GM18517 (cell line): ENCODE measurements around the gene SV2C.
A peak's percentile ranks its signal among the peaks of the same experiment; 100 is the strongest.
"Not testable (repeated sequence)": the region's sequence is repeated elsewhere in the genome, so short reads cannot be mapped to it uniquely, and the experiment has no call there.

ENCODE experiments used
- ATAC-seq: cut with Tn5 transposase; IDR thresholded peaks from one replicate; pipeline ENCODE4 v1.9.1; 2021; ENCODE audit warnings: mild to moderate bottlenecking, moderate library complexity; ENCODE audit not compliant: unreplicated experiment

The SV2C gene

DNA sequence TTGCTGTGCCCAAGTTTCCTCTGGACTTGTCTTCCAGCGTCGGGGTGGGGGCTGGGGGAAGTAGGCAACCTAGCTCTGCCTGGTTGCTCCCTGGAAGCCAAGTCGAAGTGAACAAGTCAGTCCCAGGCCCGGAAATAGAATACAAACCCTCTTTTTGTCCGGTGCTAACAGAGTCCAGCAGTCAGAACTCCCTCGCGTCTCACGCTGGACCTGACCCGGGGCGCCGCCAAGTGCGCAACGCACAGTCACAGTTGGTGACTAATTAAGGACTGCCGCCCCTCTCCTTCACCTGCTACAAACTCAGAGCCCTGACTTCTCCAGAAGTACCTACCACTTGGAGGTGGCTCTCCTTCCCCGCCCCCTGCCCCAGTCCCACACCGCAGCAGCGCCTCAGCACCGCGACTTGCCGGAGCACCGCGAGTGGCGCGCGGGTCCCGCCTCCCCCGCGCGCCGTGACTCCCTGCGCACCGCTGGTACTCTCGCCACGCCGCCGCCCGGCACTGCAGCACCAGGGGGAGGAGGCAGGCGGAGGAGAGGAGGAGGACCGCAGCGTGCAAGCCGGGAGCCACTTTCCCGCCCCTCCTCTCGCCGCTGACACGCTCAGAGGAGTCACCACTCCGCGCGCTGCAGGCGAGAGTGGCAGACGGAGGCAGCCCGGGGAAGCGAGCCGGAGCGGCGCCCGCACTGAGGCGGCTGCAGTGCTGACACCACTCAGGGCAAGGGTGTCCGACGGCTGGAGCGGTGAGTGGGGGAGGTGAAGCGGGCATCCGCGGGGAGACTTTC, at the start of gene SV2C:
Gene SV2C (plus strand): TSS at position 612 of the 783 bp plus-strand sequence. CDS start 48,368 bp downstream, outside the sequence.
- ATAC-seq, result no peak

DNA sequence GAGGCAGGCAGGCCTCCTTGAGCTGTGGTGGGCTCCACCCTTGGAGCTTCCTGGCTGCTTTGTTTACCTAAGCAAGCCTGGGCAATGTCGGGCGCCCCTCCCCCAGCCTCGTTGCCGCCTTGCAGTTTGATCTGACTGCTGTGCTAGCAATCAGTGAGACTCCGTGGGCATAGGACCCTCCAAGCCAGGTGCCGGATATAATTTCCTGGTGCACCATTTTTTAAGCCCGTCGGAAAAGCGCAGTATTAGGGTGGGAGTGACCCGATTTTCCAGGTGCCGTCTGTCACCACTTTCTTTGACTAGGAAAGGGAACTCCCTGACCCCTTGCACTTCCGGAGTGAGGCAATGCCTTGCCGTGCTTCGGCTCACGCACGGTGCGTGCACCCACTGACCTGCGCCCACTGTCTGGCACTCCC, 45.4 kb upstream of the SV2C start:
- not testable (repeated sequence) for ATAC-seq

DNA sequence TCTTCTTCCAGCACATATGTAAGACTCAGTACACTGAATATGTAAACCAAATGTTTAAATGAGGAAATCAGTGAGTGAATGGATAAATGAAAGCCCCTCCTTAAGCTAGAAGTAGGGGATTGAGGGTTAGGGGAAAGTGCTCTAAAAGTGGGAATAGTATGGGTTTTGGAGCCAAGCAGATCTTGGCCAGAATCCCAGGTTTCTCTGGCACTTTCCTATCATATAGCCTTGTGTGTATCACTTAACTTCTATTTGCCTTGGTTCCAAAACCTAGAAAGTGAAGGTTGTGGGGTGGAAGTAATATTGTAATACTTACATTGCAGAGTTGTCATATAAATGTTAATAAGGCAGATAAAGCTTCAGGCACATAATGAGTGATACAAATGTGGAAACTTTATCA, 45.0 kb upstream of the SV2C start:
- ATAC-seq, result no peak

- ATAC-seq, result no peak
Observed at GRCh38 chr5:76040806-76041205, 42.4 kb upstream of the SV2C start.

GRCh38 chr5:76041863-76042262, 41.3 kb upstream of the SV2C start:
- no peak for ATAC-seq

GRCh38 chr5:76046741-76047140, 36.4 kb upstream of the SV2C start:
- ATAC-seq, result no peak

DNA sequence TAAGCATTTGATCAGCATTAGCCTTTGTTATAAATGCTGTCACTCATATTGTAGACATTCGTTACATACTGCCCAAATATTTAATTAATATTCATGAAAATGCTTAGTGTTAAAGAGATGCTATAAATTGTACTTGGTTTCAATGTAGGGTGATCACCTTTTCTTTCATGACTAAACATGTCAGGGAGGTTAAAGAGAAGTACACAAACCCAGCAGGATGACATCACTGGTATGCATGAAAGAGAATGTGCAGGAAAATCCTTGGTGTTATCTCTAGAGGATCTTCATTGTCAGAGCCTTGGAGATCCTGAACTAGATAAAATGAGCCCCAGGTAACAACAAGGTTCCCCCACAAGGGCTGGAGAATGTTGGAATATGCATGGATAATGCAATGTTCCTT, 33.0 kb upstream of the SV2C start:
- ATAC-seq, result no peak

- no peak for ATAC-seq
Observed at GRCh38 chr5:76062502-76063041, 20.6 kb upstream of the SV2C start.

DNA sequence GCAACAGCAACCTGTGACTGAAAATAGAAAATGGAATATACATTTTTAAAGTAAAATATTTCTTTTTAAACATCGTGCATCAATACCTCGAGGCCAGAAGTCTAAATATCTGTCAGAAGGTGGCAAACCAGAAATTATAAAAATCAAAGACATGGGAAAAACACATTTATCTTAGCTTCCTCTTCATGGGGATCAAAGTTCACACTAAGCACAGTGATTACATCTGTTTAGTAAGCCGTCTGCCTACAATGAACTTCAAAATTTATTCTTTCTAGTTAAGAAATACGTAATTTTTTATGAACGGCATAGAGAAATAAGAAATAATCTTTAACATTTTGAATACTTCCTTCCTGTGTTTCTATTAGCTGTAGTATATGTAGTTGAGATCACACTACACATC, 17.9 kb upstream of the SV2C start:
- ATAC-seq, result no peak

GRCh38 chr5:76069061-76069735, 14.0 kb upstream of the SV2C start:
- no peak for ATAC-seq

DNA sequence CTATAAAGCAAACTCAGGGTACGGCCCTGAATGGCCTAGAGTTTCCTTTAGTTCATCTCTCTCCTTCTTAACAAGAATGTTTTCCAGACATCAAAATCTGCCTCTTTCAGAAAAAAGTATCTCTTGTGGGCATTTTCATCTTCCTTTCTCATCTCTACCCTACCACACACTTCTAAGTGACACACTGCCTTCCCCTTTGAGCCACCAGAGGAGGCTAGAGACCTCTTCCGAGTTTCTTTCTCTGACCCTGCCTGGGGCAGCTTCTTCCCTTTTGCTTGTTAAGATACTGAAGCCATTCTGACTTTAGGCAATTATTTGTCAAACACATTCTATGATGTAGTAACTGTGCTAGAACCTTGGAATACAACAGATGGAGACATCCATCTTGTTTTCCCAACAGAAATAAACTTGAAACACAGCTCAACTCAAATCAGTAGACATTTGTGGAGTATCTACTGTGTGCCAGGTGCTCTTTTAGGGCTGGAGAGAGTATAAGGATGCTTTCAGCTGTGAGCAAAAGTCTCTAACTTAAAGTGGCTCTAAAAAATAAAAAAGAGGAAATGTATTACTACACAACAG, 8.6 kb upstream of the SV2C start:
- no peak for ATAC-seq

DNA sequence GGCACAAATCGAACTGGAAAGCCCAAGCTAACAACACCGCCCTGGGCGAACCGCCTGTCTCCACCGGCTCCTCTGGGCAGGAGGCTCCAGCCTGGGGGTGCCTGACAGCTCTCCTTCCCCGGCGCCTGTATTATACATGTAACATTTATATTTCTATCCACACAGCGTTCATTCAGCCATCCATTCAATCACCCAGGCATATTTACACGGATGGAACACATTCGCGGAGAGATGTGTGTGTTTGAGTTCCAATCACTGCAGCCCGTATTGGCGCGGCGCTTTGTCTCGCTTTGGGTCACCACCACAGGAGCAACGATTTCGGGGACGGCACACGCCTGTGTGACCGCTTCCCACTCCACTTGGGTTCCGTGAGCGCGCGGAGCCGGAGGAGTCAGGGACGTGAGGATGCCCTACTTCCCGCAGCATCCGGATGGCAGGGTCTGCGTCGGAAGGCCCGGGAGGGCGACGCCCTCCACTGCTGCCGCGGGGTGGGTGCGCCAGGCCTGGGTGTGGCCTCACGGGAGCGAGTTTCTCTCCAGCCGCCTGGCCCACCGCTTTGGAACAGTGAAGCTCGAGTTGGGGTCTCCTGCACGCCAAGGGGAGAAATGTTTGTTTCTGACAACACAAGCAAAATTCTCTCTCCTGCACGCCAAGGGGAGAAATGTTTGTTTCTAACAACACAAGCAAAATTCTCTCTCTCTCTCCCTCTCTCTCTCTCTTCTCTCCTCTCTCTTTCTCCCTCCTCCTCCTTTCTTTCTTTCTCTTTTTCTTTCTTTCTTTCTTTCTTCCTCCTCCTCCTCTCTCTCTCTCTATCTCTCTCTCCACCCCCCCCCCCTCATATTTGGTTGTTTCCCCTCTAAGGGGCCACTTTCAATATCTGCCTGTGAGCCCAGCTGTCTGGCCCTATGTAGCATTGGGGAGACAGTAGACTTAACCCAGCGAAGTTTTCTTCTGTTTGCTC, 1.1 kb upstream of the SV2C start:
- ATAC-seq, result no peak

DNA sequence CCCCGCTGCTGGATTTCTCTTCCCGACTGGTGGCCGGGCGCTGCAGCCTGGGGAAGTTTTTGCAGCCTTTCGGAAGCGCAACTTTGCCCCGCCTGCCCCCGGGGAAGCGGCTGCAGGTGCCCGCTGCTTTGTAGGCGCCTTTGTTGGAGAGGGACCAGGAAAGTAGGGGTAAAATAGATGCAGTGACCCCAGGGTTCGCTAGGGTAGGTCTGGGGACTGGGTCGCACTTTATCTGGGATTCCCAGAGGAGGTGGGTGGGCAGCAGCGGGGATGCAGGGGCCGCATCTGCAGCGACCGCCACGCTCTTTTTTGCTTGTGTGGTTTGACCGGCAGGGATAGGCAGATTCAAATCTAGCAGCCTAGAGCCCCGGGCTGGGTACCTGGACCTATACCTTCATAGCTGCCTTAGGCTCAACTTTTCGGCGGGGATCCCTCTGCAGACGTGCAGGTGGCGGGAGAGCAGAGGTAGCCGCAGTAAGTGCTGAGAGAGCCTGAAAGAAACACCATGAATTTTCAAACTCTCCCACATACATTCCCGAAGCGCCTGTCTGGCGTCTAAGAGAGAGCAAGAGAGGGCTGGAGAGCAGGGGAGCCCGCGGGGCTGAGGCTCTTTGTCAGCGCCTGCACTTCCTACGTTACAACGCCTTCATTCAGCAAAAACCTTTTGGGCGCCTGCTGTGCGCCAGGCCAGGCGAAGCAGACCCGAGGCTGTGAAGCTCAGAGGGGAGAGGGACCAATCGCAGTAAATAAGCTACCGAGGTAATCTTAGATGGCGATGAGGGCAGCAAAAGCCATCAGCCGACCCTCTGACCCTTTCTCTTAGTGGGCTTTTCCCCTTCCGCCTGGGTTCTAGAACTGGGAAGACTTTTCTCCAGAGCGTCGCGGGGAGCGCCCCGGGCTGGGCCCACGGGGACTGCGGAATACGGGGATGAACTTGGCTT, 642 bp downstream of the SV2C start:
- ATAC-seq, result no peak

DNA sequence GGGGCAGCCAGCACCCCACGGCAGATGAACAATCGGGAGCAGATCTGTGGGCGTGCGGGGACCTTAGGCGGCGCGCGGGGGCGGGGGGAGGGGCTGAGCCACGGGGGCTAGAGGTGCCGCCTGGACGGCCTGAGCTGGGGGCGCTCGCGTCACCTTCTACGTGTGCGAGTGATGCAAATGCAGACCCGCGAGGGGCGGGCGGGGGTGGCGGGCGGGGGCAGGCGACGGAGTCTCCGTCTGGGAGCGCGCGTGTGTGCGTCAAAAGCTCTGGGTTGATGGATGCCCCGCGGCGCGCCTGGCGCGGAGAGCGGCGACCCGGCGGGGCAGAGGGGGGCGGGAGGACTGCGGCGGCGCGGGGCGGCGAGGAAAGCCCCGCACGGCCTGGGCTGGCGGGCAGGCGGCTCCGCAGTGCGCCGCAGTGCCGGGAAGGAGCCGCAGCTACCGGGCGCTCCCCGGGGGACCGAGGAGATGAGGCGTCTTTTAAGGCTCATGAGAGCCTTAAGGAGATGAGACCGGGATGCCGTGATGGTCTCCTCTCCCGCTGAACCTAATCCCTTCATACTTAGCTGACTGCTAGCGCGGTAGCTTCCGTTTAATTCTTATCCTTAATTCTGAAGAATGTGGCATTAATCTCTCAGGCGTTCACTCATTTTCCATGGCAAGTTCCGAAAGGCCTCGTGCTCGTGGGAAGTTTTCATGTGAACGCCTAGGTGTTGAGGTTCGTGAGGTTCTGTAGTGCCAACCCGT, 1.5 kb downstream of the SV2C start:
- no peak for ATAC-seq

DNA sequence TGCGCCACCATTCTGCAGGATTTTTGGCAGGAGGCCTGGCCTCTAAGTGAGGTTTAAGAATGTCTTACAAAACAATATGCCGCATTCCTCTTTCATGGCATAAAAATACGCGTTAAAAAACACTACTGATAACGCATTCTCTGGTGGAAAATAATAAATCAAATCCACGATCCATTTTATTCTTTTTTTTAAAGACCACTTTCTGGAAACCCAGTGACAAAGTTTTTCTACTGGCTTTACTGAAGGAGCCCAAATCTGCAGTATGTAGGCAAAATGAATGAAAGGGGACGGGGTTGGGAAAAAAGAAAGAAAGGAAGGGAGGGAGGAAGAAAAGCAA, 2.0 kb downstream of the SV2C start:
- no peak for ATAC-seq

- no peak for ATAC-seq
Observed at GRCh38 chr5:76086095-76086494, 2.9 kb downstream of the SV2C start.

DNA sequence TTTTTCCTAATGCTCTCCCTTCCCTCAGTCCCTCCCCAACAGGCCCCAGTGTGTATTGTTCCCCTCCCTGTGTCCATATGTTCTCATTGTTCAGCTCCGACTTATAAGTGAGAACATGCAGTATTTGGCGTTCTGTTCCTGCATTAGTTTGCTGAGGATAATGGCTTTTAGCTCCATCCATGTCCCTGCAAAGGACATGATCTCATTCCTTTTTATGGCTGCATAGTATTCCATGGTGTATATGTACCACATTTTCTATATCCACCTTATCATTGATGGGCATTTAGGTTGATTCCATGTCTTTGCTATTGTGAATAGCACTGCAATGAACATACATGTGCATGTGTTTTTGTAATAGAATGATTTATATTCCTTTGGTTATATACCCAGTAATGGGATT, 6.0 kb downstream of the SV2C start:
- not testable (repeated sequence) for ATAC-seq

DNA sequence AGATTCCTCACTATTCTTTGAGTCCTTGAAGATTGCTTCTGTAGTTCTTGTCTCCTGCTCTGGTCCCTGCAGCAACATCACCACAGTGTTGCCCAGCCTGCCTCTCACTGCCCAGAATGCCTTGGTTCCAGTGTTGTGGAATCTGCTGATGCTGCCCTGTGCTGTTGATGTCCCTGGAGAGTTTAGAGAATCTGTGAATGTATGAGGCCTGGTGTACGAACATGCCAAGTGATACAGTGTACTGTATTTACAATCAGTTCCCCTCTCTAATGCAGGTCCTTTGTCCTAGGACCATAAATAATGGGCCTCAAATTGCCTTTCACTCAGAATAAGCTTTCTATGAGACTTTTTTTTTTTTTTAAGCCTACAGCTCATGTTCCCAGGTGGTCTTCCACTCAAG, 8.2 kb downstream of the SV2C start:
- ATAC-seq, result no peak

- peak; percentile 62 for ATAC-seq
Observed at GRCh38 chr5:76099286-76099702, 16.1 kb downstream of the SV2C start.
